K562 (cell line): ENCODE measurements around the gene LRP4. TPM values are rescaled to one million over a fixed set of nuclear protein-coding genes. Genes with fewer than 3 reads are reported as not detected.

ENCODE experiments used
- ATAC-seq: fragments of 200-7000 bp; cut with Tn5 transposase; 3 replicates; pipeline ENCODE4 v1.9.1; 2020; ENCODE audit warnings: moderate library complexity
- BruUV-seq: library from RNA; stranded (reverse); fragments of 400-500 nt; replicated peaks from 2 replicates; lab custom pipeline; 2021; lab: Mats Ljungman, UMichigan
- CTCF ChIA-PET: fragments of 300-600 bp; formaldehyde crosslinking; extraction: SDS; loops from one replicate; lab custom pipeline; 2021; ENCODE audit warnings: low intra/inter-chr PET ratio; lab: Yijun Ruan, JAX
- POLR2A ChIA-PET: fragments of 300-600, 350-650 bp; sonication (Branson Sonifier 250); formaldehyde crosslinking; extraction: SDS; loops from one replicate; lab custom pipeline; 2021; ENCODE audit warnings: antibody characterized with exemption, inconsistent platforms; lab: Yijun Ruan, JAX
- DNase-seq, 4 experiments: peaks; one replicate each; pipeline versions ENCODE4 v3.0.0 to v3.0.0-alpha.2; 2011 to 2018; ENCODE audit warnings: low spot score in 3 of 4, mixed read lengths in 3 of 4; ENCODE audit errors: extremely low read depth in 1 of 4
- FAIRE-seq: peaks from 2 replicates; lab custom pipeline; 2011; peaks lifted over from hg19 to GRCh38; lab: Jason Lieb, UNC
- H2AFZ ChIP-seq: 2 replicates; pipeline ENCODE4 v1.6.0; 2011; ENCODE audit warnings: low read depth, low read length, control low read depth, inconsistent platforms
- H3K27ac ChIP-seq: fragments of 200-600 bp; 3 replicates; pipeline ENCODE4 v1.8.0; 2011; ENCODE audit warnings: low read depth, mild to moderate bottlenecking, control low read depth, inconsistent platforms, low read length, moderate library complexity, mixed read lengths; ENCODE audit errors: extremely low read depth
- H3K27me3 ChIP-seq, 2 experiments: fragments of 300-600 bp in 1 of 2; 2 replicates in 1 of 2; 3 replicates in 1 of 2; pipeline versions ENCODE4 v1.6.0 to v1.8.0; 2011; ENCODE audit warnings: inconsistent platforms in 2 of 2, low read length in 2 of 2, mild to moderate bottlenecking in 1 of 2, mixed read lengths in 1 of 2, moderate library complexity in 1 of 2; ENCODE audit not compliant: control insufficient read depth in 2 of 2, insufficient read depth in 2 of 2
- H3K36me3 ChIP-seq: fragments of 300-600 bp; 3 replicates; pipeline ENCODE4 v1.8.0; 2011; ENCODE audit warnings: mild to moderate bottlenecking, low read length, inconsistent platforms; ENCODE audit not compliant: control insufficient read depth, insufficient read depth
- H3K4me1 ChIP-seq, 2 experiments: fragments of 200-600 bp in 1 of 2; replicated peaks in 1 of 2; 2 replicates in 1 of 2; 3 replicates in 1 of 2; pipeline versions ENCODE4 v1.5.1 to v1.8.0; 2011; ENCODE audit warnings: inconsistent platforms in 2 of 2, low read length in 2 of 2, mild to moderate bottlenecking in 1 of 2, mixed read lengths in 1 of 2, moderate library complexity in 1 of 2; ENCODE audit not compliant: control insufficient read depth in 2 of 2, insufficient read depth in 2 of 2
- H3K4me2 ChIP-seq: 2 replicates; pipeline ENCODE4 v1.6.1; 2011; ENCODE audit warnings: low read length, control low read depth, inconsistent platforms, mixed read lengths; ENCODE audit not compliant: insufficient read depth
- H3K4me3 ChIP-seq: fragments of 200-600 bp; sonication (generic), shearing (Covaris generic); 2 replicates; pipeline ENCODE4 v1.5.1; 2016; ENCODE audit warnings: control low read depth, inconsistent platforms
- H3K79me2 ChIP-seq: fragments of 200-600 bp; 3 replicates; pipeline ENCODE4 v1.8.0; 2011; ENCODE audit warnings: low read length, inconsistent platforms; ENCODE audit not compliant: control insufficient read depth, insufficient read depth
- H3K9ac ChIP-seq, 2 experiments: 2 replicates each; pipeline versions ENCODE4 v1.6.0 to v1.6.1; 2011; ENCODE audit warnings: low read depth in 2 of 2, low read length in 2 of 2, control low read depth in 1 of 2, inconsistent platforms in 1 of 2, mild to moderate bottlenecking in 1 of 2, mixed read lengths in 1 of 2; ENCODE audit not compliant: insufficient read depth in 1 of 2
- H3K9me1 ChIP-seq: one replicate; pipeline ENCODE4 v1.6.0; 2011; ENCODE audit warnings: inconsistent platforms, mild to moderate bottlenecking, low read length, moderate library complexity; ENCODE audit not compliant: control insufficient read depth, insufficient read depth
- H3K9me3 ChIP-seq: replicated peaks from 2 replicates; pipeline ENCODE4 v1.5.1; 2011; ENCODE audit warnings: low read depth, low read length, inconsistent platforms; ENCODE audit not compliant: control insufficient read depth, insufficient read depth
- H4K20me1 ChIP-seq: replicated peaks from 2 replicates; pipeline ENCODE4 v1.6.1; 2011; ENCODE audit warnings: low read length, inconsistent platforms, mixed read lengths; ENCODE audit not compliant: control insufficient read depth, insufficient read depth
- FOSL1 ChIP-seq: fragments of 200-800 bp; sonication (Bioruptor generic); conservative IDR thresholded peaks from 2 replicates; pipeline ENCODE4 v1.6.1; 2016; ENCODE audit warnings: missing genetic modification characterization, missing compliant biosample characterization
- NFYB ChIP-seq: IDR thresholded peaks from 2 replicates; pipeline ENCODE4 v1.6.1; 2011; ENCODE audit warnings: mild to moderate bottlenecking, moderate library complexity; ENCODE audit not compliant: insufficient read length; ENCODE audit errors: extremely low read depth
- POLR3A ChIP-seq: IDR thresholded peaks from 2 replicates; pipeline ENCODE4 v1.6.1; 2011; ENCODE audit warnings: borderline replicate concordance, mild to moderate bottlenecking, moderate library complexity; ENCODE audit not compliant: insufficient read length, insufficient read depth; ENCODE audit errors: extremely low read depth
- PREB ChIP-seq: sonication (generic); formaldehyde crosslinking; IDR thresholded peaks from 2 replicates; pipeline ENCODE4 v1.8.1; 2023; ENCODE audit warnings: mild to moderate bottlenecking, missing genetic modification reagents
- ZNF174 ChIP-seq: fragments of 250-450 bp; sonication (Bioruptor Pico); IDR thresholded peaks from 2 replicates; pipeline ENCODE4 v1.4.0; 2020; ENCODE audit warnings: mild to moderate bottlenecking
- ZNF717 ChIP-seq: fragments of 250-450 bp; sonication (Bioruptor Pico); IDR thresholded peaks from 2 replicates; pipeline ENCODE4 v1.5.0; 2021
- WGBS: fragments of 100-300 bp; shearing (Covaris generic); methylation state at CpG from one replicate; pipeline ENCODE4 v1.1.6; 2016; ENCODE audit warnings: low coverage, mixed read lengths; ENCODE audit not compliant: insufficient coverage; ENCODE audit errors: missing lambda C conversion rate; 5-methylcytosine and 5-hydroxymethylcytosine counted together
- in situ Hi-C: fragments of 300-500 bp; cut with MboI; formaldehyde crosslinking; loops from 4 replicates; pipeline ENCODE4 v1.15.0; 2018; ENCODE audit warnings: inconsistent platforms, mixed read lengths
- intact Hi-C: fragments of 100-400 bp; cut with micrococcal nuclease; formaldehyde crosslinking; loops from 2 replicates; pipeline ENCODE4 v1.14.2; 2022
- polyA plus RNA-seq, 8 experiments: library from polyadenylated mRNA; depleted of rRNA in 4 of 8; stranded (reverse) in 5 of 8; unstranded in 3 of 8; fragments of >200 nt; fragmentation: Nextera tagmentation in 2 of 8; fragmentation: Illumina TruSeq in 1 of 8; extraction: Ambion mirVana in 2 of 8; extraction: Trizol in 1 of 8; gene quantifications; 2 replicates each; pipeline versions ENCODE4 v1.2.1 to v1.2.3, GENCODE V29; 2011 to 2014; ENCODE audit warnings: inconsistent platforms in 1 of 8, missing spikeins in 1 of 8
- total RNA-seq, 7 experiments: library from RNA; depleted of rRNA in 6 of 7; stranded (reverse); fragments of >200 nt in 6 of 7; fragmentation: Illumina TruSeq in 2 of 7; extraction: Trizol in 2 of 7; gene quantifications; 2 replicates each; pipeline versions ENCODE4 v1.2.1 to v1.2.3, GENCODE V29; 2011 to 2021; ENCODE audit warnings: low replicate concordance in 1 of 7

Gene LRP4
- total and polyA plus RNA-seq, 9 of the 15 experiments (the other 6 are each of a cell fraction or from before 2014, with no cell fraction given): 0.04 to 0.54 (median 0.10) TPM

GRCh38 chr11:46868912-46869311 lies 49.4 kb downstream of the LRP4 start:
- TF ChIP-seq ZNF174 (CRISPR knock-in tag) (no peak), PREB (CRISPR knock-in tag) (no peak)
- TF ChIP-seq, all 486 proteins: peak for 0
- Histone ChIP-seq H3K27ac (no peak overlapping the region), H3K9me1 (no peaks in the 10 kb centered on the region), H4K20me1 (no peaks in the 10 kb centered on the region), H3K9ac (no peak overlapping the region), H2AFZ (no peak overlapping the region), H3K9me3 (no peaks in the 10 kb centered on the region), H3K36me3 (no peaks in the 10 kb centered on the region), H3K4me3 (no peak overlapping the region), H3K4me1 (no peaks in the 10 kb centered on the region), H3K27me3 (peaks cover 39 to 54% of the 10 kb centered on the region in 2 experiments), H3K79me2 (no peaks in the 10 kb centered on the region), H3K4me2 (no peak overlapping the region)
- 8% methylated on average over 6 of the region's 6 CpGs for WGBS
- BruUV-seq: no TSS peak
- POLR2A ChIA-PET: no interaction called here
- FAIRE-seq (no peak), DNase-seq (no peak), ATAC-seq (no peak)
- in situ Hi-C loops (no loop called here), intact Hi-C loops (no loop called here)
- CTCF ChIA-PET: no interaction called here

- no peaks in the 10 kb centered on the region for H3K79me2 ChIP-seq
- FAIRE-seq: no peak
- TF ChIP-seq NFYB: peak; percentile 12
- TF ChIP-seq POLR3A: no peak
- no peak for TF ChIP-seq ZNF717 (CRISPR knock-in tag)
- TF ChIP-seq FOSL1 (tag): 0 out of 2 replicates have a peak, but pooled peaks have one; percentile 19
- ChIA-PET POLR2A (interaction anchor here (1.0 to 1.3 kb wide), 3 partner anchors 11 to 28 kb away, joined by 3 to 4 read pairs (median 3); no protein-coding TSS in a partner anchor), CTCF (no interaction called here)
- H3K9me1 ChIP-seq: no peaks in the 10 kb centered on the region
- WGBS: 0% methylated on average over 2 of the region's 2 CpGs
- in situ Hi-C loops: no loop called here
- no peak for ATAC-seq
- H3K9ac ChIP-seq: no peak overlapping the region
- no peak overlapping the region for H3K27ac ChIP-seq
- H4K20me1 ChIP-seq: no peaks in the 10 kb centered on the region
- no TSS peak for BruUV-seq
- no peak overlapping the region for H2AFZ ChIP-seq
- H3K4me3 ChIP-seq: no peak overlapping the region
- intact Hi-C loops: no loop called here
- H3K4me1 ChIP-seq: no peaks in the 10 kb centered on the region
- H3K36me3 ChIP-seq: no peaks in the 10 kb centered on the region
- H3K27me3 ChIP-seq: peaks cover 19 to 30% of the 10 kb centered on the region in 2 experiments; a peak in 4 of 5 replicates
- DNase-seq: no peak
- H3K4me2 ChIP-seq: no peak overlapping the region
- no peaks in the 10 kb centered on the region for H3K9me3 ChIP-seq
These were observed 53.0 kb downstream of the LRP4 start for GRCh38 chr11:46865340-46865739.
